Dermis microvascular lymphatic vessel endothelial cell (primary cell): ENCODE results near the gene CYP3A4. TPM values are rescaled to one million over a fixed set of nuclear protein-coding genes. Genes with fewer than 3 reads are reported as not detected.
"Not testable (repeated sequence)": the region's sequence is repeated elsewhere in the genome, so short reads cannot be mapped to it uniquely, and the experiment has no call there.

Experiments used
- DNase-seq, 2 donors: peaks; one replicate each; pipeline versions ENCODE4 v3.0.0 to v3.0.0-alpha.2; 2010; ENCODE audit warnings: low read depth in 2 of 2
- total RNA-seq: library from RNA; depleted of rRNA; stranded (reverse); fragments of >200 nt; gene quantifications from 2 replicates; pipeline ENCODE4 v1.2.1, GENCODE V29; 2014

The CYP3A4 gene
- total RNA-seq, 1 donor from 2014 or later = not detected

DNA sequence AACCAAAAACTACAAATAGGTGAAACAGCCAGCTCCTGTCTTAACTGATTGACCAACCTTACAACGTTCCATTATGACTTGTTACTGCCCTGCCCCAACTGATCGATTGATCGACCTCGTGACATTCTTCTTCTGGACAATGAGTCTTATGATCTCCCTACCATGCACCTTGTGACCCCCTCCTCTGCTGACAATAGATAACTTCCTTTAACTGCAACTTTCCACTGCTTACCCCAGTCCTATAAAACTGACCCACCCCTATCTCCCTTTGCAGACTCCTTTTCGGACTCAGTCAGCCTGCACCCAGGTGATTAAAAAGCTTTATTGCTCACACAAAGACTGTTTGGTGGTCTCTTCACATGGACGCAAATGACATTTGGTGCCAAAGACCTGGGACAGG lies 60.8 kb downstream of the CYP3A4 start:
- DNase-seq = not testable (repeated sequence)

DNA sequence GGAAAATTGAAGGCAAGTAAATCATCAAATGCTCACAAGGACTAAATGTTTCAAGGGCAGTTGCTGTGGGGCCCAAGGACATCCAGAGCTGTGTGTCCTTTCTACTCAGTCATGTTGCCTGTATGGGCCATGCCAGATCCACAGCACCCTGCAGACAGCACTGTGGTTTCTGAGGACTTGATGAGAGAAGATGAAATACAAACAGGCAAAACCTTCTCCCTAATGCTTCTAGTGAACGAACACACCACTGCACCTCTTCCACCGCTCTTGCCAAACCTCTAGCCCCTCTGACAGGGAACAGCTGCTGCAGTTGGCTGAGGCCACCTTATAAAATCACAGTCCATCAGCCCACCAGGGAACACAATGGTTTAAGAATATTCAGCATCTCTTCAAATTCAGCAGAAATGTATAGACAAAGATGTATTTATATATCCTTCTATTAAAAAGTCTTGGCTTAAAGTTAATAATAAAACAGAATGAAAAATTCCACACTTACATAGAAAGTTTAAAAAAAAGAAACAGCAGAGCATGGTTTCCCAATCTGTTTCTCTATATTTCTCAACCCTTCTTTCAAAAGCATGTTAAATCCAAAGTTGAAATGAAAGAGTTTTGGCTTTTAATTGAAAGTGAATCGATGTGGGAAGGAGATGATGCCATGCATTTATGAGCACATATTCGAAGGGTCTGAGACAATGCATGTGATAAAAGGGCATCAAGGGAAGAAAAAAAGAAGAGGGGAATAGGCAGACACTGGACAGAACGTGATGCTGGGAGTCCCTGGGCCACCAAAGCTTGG lies 63.0 kb downstream of the CYP3A4 start:
- no peak for DNase-seq

- DNase-seq = no peak
Observed at GRCh38 chr7:99719996-99720769, 63.8 kb downstream of the CYP3A4 start.

- no peak for DNase-seq
Observed at GRCh38 chr7:99713995-99714570, 69.9 kb downstream of the CYP3A4 start.

- DNase-seq = no peak
Observed at GRCh38 chr7:99709838-99710578, 74.0 kb downstream of the CYP3A4 start.

DNA sequence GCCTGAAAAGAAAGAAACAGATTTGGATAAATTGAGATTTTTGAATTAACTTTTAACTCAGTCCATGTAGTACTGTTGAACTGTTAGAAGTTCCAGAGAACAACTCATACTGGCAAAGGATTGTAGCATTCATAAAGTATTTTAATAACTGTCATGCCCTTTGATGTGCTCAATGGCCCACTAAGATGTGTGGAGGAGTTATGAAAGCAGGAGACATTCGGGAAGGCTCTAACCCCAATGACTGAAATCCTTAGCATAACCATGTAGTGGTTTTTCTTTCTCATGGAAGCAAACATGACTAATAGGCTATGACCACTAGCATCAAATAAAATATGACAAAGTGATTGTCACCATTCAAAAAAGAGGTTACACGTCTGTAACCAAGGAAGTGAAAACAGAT lies 74.7 kb downstream of the CYP3A4 start:
- no peak for DNase-seq

- DNase-seq = no peak
Observed at GRCh38 chr7:99707096-99707495, 76.9 kb downstream of the CYP3A4 start.

Other genes with a start within 250 kb of the CYP3A4 start
- 3.7 and 4.7 TPM in 2 replicates for gene FAM200A, start 232.1 kb downstream of the CYP3A4 start, total RNA-seq
- gene ZNF655, start 225.5 kb downstream of the CYP3A4 start, total RNA-seq = 4.0 and 8.5 TPM in 2 replicates
- gene TMEM225B, start 185.9 kb downstream of the CYP3A4 start, total RNA-seq = 0.13 and 0.25 TPM in 2 replicates
- 9.4 and 12.3 TPM in 2 replicates for gene ZSCAN25, start 167.2 kb downstream of the CYP3A4 start, total RNA-seq
- not detected in 2 replicates for gene CYP3A5, start 104.2 kb downstream of the CYP3A4 start, total RNA-seq
- not detected in 2 replicates for gene CYP3A7, start 49.0 kb downstream of the CYP3A4 start, total RNA-seq
- gene CYP3A43, start 43.8 kb upstream of the CYP3A4 start, total RNA-seq = not detected in 2 replicates
- 0.13 TPM in 1 of 2 replicates, not detected in the other for gene OR2AE1, start 92.8 kb upstream of the CYP3A4 start, total RNA-seq
- gene TRIM4, start 135.3 kb upstream of the CYP3A4 start, total RNA-seq = 14.6 and 19.3 TPM in 2 replicates
- gene GJC3, start 145.4 kb upstream of the CYP3A4 start, total RNA-seq = 0.26 and 0.63 TPM in 2 replicates
- gene AZGP1, start 191.8 kb upstream of the CYP3A4 start, total RNA-seq = not detected in 2 replicates
- gene ZKSCAN1, start 231.4 kb upstream of the CYP3A4 start, total RNA-seq = 21.7 and 30.7 TPM in 2 replicates